Measurements from ENCODE around the gene BCL2L15.

Gene BCL2L15

GRCh38 chr1:113887402-113888175, at the start of gene BCL2L15:
Gene BCL2L15 (minus strand): TSS chr1:113887581. CDS start chr1:113887375, 206 bp downstream.
- no peaks in the 10 kb centered on the region for H3K27me3 ChIP-seq (ENCODE audit: control insufficient read depth, low read length)
- no peaks in the 10 kb centered on the region for H3K36me3 ChIP-seq (ENCODE audit: control insufficient read depth, low read length)
- no peaks in the 10 kb centered on the region for H3K9me2 ChIP-seq (replicated peaks; ENCODE audit: control insufficient read depth, low read length)
- no peaks in the 10 kb centered on the region for H3K9me3 ChIP-seq (ENCODE audit: control insufficient read depth, insufficient read depth, low read length)
- H3K4me3 ChIP-seq (ENCODE audit: low read length), result no peak within 1 kb of the TSS
- no peak within 1 kb of the TSS for H3K27ac ChIP-seq (ENCODE audit: low read depth, low read length)
- H3K4me2 ChIP-seq (ENCODE audit: low read length), result no peak within 1 kb of the TSS
- no peaks in the 10 kb centered on the region for H4K20me1 ChIP-seq (ENCODE audit: control insufficient read depth, insufficient read depth, low read depth, low read length)
- no peaks in the 10 kb centered on the region for H3K79me2 ChIP-seq (ENCODE audit: control insufficient read depth, low read length)
- H3F3A ChIP-seq (ENCODE audit: control insufficient read depth, insufficient read depth), result no peaks in the 10 kb centered on the region
- H3K4me1 ChIP-seq (ENCODE audit: control insufficient read depth, low read length), result peaks cover 8% of the 10 kb centered on the region
- TF ChIP-seq EZH2phosphoT487 (IDR thresholded peaks at IDR 0.05; ENCODE audit: borderline replicate concordance, low read length) (no peak), CTCF (IDR thresholded peaks at IDR 0.05; ENCODE audit: low read depth, low read length, poor library complexity, severe bottlenecking) (no peak)

- Histone ChIP-seq H3K4me2 (ENCODE audit: low read length) (no peak overlapping the region), H3K79me2 (ENCODE audit: control insufficient read depth, low read length) (peaks cover 95% of the 10 kb centered on the region)
Measured at GRCh38 chr1:113937146-113937545, 49.8 kb upstream of the BCL2L15 start.

GRCh38 chr1:113935970-113936369, 48.6 kb upstream of the BCL2L15 start:
- H3K27ac ChIP-seq (ENCODE audit: low read depth, low read length), result no peak overlapping the region
- peaks cover 15% of the 10 kb centered on the region; the same call in 1 of the 2 replicates for H4K20me1 ChIP-seq (ENCODE audit: control insufficient read depth, insufficient read depth, low read depth, low read length)
- peaks cover 6% of the 10 kb centered on the region for H3F3A ChIP-seq (ENCODE audit: control insufficient read depth, insufficient read depth)
- peaks cover 41% of the 10 kb centered on the region for H3K4me1 ChIP-seq (ENCODE audit: control insufficient read depth, low read length)
- H3K36me3 ChIP-seq (ENCODE audit: control insufficient read depth, low read length), result peaks cover 20% of the 10 kb centered on the region
- no peak overlapping the region for H3K4me3 ChIP-seq (ENCODE audit: low read length)
- H3K27me3 ChIP-seq (ENCODE audit: control insufficient read depth, low read length), result no peaks in the 10 kb centered on the region
- no peaks in the 10 kb centered on the region for H3K9me3 ChIP-seq (ENCODE audit: control insufficient read depth, insufficient read depth, low read length)
- H3K79me2 ChIP-seq (ENCODE audit: control insufficient read depth, low read length), result peaks cover 100% of the 10 kb centered on the region
- no peaks in the 10 kb centered on the region for H3K9me2 ChIP-seq (replicated peaks; ENCODE audit: control insufficient read depth, low read length)
- TF ChIP-seq EZH2phosphoT487 (IDR thresholded peaks at IDR 0.05; ENCODE audit: borderline replicate concordance, low read length) (no peak), CTCF (IDR thresholded peaks at IDR 0.05; ENCODE audit: low read depth, low read length, poor library complexity, severe bottlenecking) (no peak)
- no peak overlapping the region for H3K4me2 ChIP-seq (ENCODE audit: low read length)

More at GRCh38 chr1:113937146-113937545, 49.8 kb upstream of the BCL2L15 start:
- Histone ChIP-seq H3K9me2 (replicated peaks; ENCODE audit: control insufficient read depth, low read length) (no peaks in the 10 kb centered on the region), H3K27me3 (ENCODE audit: control insufficient read depth, low read length) (no peaks in the 10 kb centered on the region), H3K9me3 (ENCODE audit: control insufficient read depth, insufficient read depth, low read length) (no peaks in the 10 kb centered on the region), H3K36me3 (ENCODE audit: control insufficient read depth, low read length) (peaks cover 25% of the 10 kb centered on the region), H3K27ac (ENCODE audit: low read depth, low read length) (no peak overlapping the region), H4K20me1 (ENCODE audit: control insufficient read depth, insufficient read depth, low read depth, low read length) (peaks cover 12% of the 10 kb centered on the region; the same call in 1 of the 2 replicates), H3K4me1 (ENCODE audit: control insufficient read depth, low read length) (peaks cover 30% of the 10 kb centered on the region), H3F3A (ENCODE audit: control insufficient read depth, insufficient read depth) (peaks cover 6% of the 10 kb centered on the region; the same call in 1 of the 2 replicates), H3K4me3 (ENCODE audit: low read length) (no peak overlapping the region)
- TF ChIP-seq CTCF (IDR thresholded peaks at IDR 0.05; ENCODE audit: low read depth, low read length, poor library complexity, severe bottlenecking) (no peak), EZH2phosphoT487 (IDR thresholded peaks at IDR 0.05; ENCODE audit: borderline replicate concordance, low read length) (no peak)
